ENCODE results near the gene PDCD2L. TPM values are rescaled to one million over a fixed set of nuclear protein-coding genes. Genes with fewer than 3 reads are reported as not detected.

The PDCD2L gene
- total and polyA plus RNA-seq, 12 donors, result 7.6 to 26.1 (median 12.9) TPM

DNA sequence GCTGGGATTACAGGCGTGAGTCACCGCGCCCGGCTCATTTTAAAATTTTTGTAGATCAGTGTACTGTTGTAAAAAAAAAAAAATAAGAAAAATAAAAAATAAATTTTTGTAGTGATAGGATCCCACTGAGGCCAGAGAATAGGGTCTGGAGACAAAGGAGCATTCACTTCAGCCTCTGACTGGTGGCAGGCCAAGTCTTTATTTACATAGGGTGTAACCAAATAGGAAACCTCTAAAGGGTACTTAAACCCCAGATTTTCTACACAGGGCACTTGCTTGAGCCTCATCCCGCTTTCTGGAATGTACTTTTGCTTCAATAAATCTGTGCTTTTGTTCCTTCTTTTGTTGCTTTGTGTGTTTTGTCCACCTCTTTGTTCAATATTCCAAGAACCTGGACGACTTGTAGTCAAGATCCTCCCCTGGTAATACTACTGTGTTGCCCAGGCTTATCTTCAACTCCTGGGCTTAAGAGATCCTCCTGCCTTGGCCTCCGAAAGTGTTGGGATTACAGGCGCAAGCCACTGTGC is 2.1 kb upstream of the PDCD2L start:
- TF ChIP-seq, protein P1, sequence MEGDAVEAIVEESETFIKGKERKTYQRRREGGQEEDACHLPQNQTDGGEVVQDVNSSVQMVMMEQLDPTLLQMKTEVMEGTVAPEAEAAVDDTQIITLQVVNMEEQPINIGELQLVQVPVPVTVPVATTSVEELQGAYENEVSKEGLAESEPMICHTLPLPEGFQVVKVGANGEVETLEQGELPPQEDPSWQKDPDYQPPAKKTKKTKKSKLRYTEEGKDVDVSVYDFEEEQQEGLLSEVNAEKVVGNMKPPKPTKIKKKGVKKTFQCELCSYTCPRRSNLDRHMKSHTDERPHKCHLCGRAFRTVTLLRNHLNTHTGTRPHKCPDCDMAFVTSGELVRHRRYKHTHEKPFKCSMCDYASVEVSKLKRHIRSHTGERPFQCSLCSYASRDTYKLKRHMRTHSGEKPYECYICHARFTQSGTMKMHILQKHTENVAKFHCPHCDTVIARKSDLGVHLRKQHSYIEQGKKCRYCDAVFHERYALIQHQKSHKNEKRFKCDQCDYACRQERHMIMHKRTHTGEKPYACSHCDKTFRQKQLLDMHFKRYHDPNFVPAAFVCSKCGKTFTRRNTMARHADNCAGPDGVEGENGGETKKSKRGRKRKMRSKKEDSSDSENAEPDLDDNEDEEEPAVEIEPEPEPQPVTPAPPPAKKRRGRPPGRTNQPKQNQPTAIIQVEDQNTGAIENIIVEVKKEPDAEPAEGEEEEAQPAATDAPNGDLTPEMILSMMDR (IDR thresholded peaks at IDR 0.05), result no peak
- TF ChIP-seq POLR2A (IDR thresholded peaks at IDR 0.05), result no peak
- H3K4me1 ChIP-seq (replicated peaks in 1 of 2), result peaks cover 3 to 14% of the 10 kb centered on the region in 2 donors
- no peak overlapping the region for H3K4me3 ChIP-seq
- no peaks in the 10 kb centered on the region for H3K27me3 ChIP-seq
- H3K9me3 ChIP-seq (replicated peaks in 1 of 3), result no peaks in the 10 kb centered on the region
- no peak for DNase-seq
- H3K36me3 ChIP-seq (replicated peaks in 1 of 2), result peaks cover 0 to 45% of the 10 kb centered on the region in 2 donors
- WGBS, 4 donors, result 89 to 94% (median 92%) methylated on average over 8 of the region's 8 CpGs
- H3K27ac ChIP-seq, result no peak overlapping the region
- intact Hi-C loops (cut with DNase I), result no loop called here

DNA sequence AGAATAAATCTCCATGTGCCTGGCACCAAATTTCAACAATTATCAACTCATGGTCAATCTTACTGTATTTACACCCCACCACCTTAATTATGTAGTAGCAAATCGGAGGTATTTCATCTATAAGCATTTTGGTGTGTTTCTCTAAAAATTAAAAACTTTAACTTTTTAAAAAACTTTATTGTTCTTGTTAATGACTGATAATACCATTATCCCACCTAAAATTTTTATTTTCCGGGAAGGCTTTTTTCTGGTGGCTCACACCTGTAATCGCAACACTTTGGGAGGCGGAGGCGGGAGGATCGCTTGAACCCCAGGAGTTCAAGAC is 453 bp upstream of the PDCD2L start:
- Histone ChIP-seq H3K4me3 (peak overlapping the region in 2 of 4 donors; percentile 68 to 74), H3K9me3 (replicated peaks in 1 of 3) (no peaks in the 10 kb centered on the region), H3K27ac (peak overlapping the region in 1 of 5 donors; percentile 52), H3K27me3 (no peaks in the 10 kb centered on the region), H3K36me3 (replicated peaks in 1 of 2) (peaks cover 0 to 29% of the 10 kb centered on the region in 2 donors), H3K4me1 (replicated peaks in 1 of 2) (peaks cover 0 to under 1% of the 10 kb centered on the region in 2 donors)
- TF ChIP-seq, protein P1 (IDR thresholded peaks at IDR 0.05), result no peak
- TF ChIP-seq POLR2A (IDR thresholded peaks at IDR 0.05), result no peak
- intact Hi-C loops (cut with DNase I), result no loop called here
- no peak for DNase-seq
- WGBS, 4 donors, result 18 to 25% (median 24%) methylated on average over 6 of the region's 6 CpGs

- Histone ChIP-seq H3K4me1 (replicated peaks in 1 of 2) (no peaks in the 10 kb centered on the region), H3K27me3 (no peaks in the 10 kb centered on the region), H3K27ac (no peak overlapping the region), H3K36me3 (replicated peaks in 1 of 2) (peaks cover 0 to 6% of the 10 kb centered on the region in 2 donors), H3K9me3 (replicated peaks in 1 of 3) (no peaks in the 10 kb centered on the region), H3K4me3 (no peak overlapping the region)
- DNase-seq, result no peak
- 88 to 90% (median 89%) methylated on average over 13 of the region's 13 CpGs for WGBS, 4 donors
- TF ChIP-seq, protein P1 (IDR thresholded peaks at IDR 0.05), result no peak
- no peak for TF ChIP-seq POLR2A (IDR thresholded peaks at IDR 0.05)
- intact Hi-C loops (cut with DNase I), result no loop called here
Observed at GRCh38 chr19:34405892-34406660, 1.9 kb downstream of the PDCD2L start.

GRCh38 chr19:34408411-34408810 is 4.2 kb downstream of the PDCD2L start:
- 86 to 91% (median 89%) methylated on average over 7 to 8 of the region's 8 CpGs for WGBS, 4 donors
- Histone ChIP-seq H3K27ac (no peak overlapping the region), H3K36me3 (replicated peaks in 1 of 2) (no peaks in the 10 kb centered on the region), H3K4me3 (no peak overlapping the region), H3K9me3 (replicated peaks in 1 of 3) (no peaks in the 10 kb centered on the region), H3K27me3 (no peaks in the 10 kb centered on the region), H3K4me1 (replicated peaks in 1 of 2) (no peaks in the 10 kb centered on the region)
- no peak for TF ChIP-seq POLR2A (IDR thresholded peaks at IDR 0.05)
- TF ChIP-seq, protein P1 (IDR thresholded peaks at IDR 0.05), result no peak
- intact Hi-C loops (cut with DNase I), result no loop called here
- peak in 1 of 7 donors; percentile 40 for DNase-seq
